ENCODE measurements around the gene PPP1R12B.
A peak's percentile ranks its signal among the peaks of the same experiment; 100 is the strongest.

PPP1R12B gene

GRCh38 chr1:202348509-202349205, at the start of gene PPP1R12B:
TSS of gene PPP1R12B (plus strand) at chr1:202348699. CDS start at chr1:202348852, 153 bp downstream.
- peak; percentile 99 for DNase-seq

GRCh38 chr1:202302166-202302565, 46.3 kb upstream of the PPP1R12B start:
- no peak for DNase-seq

- DNase-seq, result no peak
Observed at GRCh38 chr1:202304375-202304774, 44.1 kb upstream of the PPP1R12B start.

- DNase-seq, result no peak
Observed at GRCh38 chr1:202305168-202305567, 43.3 kb upstream of the PPP1R12B start.

- no peak for DNase-seq
Observed at GRCh38 chr1:202306535-202307345, 41.8 kb upstream of the PPP1R12B start.

- no peak for DNase-seq
Observed at GRCh38 chr1:202310071-202310725, 38.3 kb upstream of the PPP1R12B start.

GRCh38 chr1:202310746-202311145, 37.8 kb upstream of the PPP1R12B start:
- no peak for DNase-seq

- no peak for DNase-seq
Observed at GRCh38 chr1:202311875-202312635, 36.4 kb upstream of the PPP1R12B start.

GRCh38 chr1:202315576-202316168, 32.8 kb upstream of the PPP1R12B start:
- peak; percentile 86 for DNase-seq

GRCh38 chr1:202316186-202316585, 32.3 kb upstream of the PPP1R12B start:
- no peak for DNase-seq

GRCh38 chr1:202317941-202318925, 30.3 kb upstream of the PPP1R12B start:
- DNase-seq, result no peak

- no peak for DNase-seq
Observed at GRCh38 chr1:202319381-202320080, 29.0 kb upstream of the PPP1R12B start.

GRCh38 chr1:202320081-202320405, 28.5 kb upstream of the PPP1R12B start:
- no peak for DNase-seq

- DNase-seq, result no peak
Observed at GRCh38 chr1:202323731-202324130, 24.8 kb upstream of the PPP1R12B start.

GRCh38 chr1:202324646-202325045, 23.9 kb upstream of the PPP1R12B start:
- DNase-seq, result no peak

GRCh38 chr1:202329891-202330290, 18.6 kb upstream of the PPP1R12B start:
- peak; percentile 19 for DNase-seq

- no peak for DNase-seq
Observed at GRCh38 chr1:202333861-202334260, 14.6 kb upstream of the PPP1R12B start.

GRCh38 chr1:202343652-202344349, 4.7 kb upstream of the PPP1R12B start:
- peak; percentile 92 for DNase-seq

- DNase-seq, result no peak
Observed at GRCh38 chr1:202348005-202348508, 442 bp upstream of the PPP1R12B start.
